Omental fat pad (tissue), 4 donors: ENCODE data around the gene GRIK3. TPM values are rescaled to one million over a fixed set of nuclear protein-coding genes. Genes with fewer than 3 reads are reported as not detected.

Experiments used
- ATAC-seq: fragments of 150-250 bp; one replicate; pipeline ENCODE4 v1.9.1; 2016; ENCODE audit warnings: mild to moderate bottlenecking, moderate library complexity; ENCODE audit not compliant: low FRiP score
- DNase-seq: peaks from one replicate; pipeline ENCODE4 v3.0.0-alpha.2; 2019; ENCODE audit warnings: low spot score
- total RNA-seq, 4 donors: library from RNA; depleted of rRNA; stranded (reverse); fragments of >200 nt; gene quantifications; one replicate each; pipeline ENCODE4 v1.1.0, GENCODE V29; 2016
- TF ChIP-seq, protein P1 (sequence below), 3 donors: fragments of 450-650 bp; IDR thresholded peaks; one replicate each; pipeline ENCODE4 v1.5.1; 2016 to 2017; ENCODE audit warnings: antibody characterized with exemption in 3 of 3, mild to moderate bottlenecking in 3 of 3, moderate library complexity in 2 of 3

The GRIK3 gene
- total RNA-seq, 4 donors from 2014 or later, result 0.09 to 0.79 TPM; not detected in 2

DNA sequence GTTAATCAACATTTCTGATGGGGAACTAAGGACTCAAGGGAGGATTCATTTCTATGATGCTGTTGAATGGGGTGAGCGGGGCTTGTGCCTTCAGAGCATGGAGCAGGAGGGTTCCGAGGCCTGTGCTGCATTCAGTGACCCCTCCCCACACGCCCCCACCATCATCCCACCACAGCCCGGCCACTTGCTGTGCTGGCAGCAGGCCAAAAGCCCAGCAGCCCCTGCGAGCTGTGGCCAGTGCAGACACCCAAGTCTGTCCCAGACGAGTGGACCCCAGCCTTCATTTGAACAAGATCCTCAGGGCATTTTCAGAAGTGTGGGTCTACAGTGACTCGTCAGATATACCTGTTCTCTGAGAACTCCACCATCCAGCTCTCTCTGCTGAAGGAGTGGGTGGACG is 242.0 kb downstream of the GRIK3 start:
- no peak for DNase-seq
- TF ChIP-seq, protein P1, sequence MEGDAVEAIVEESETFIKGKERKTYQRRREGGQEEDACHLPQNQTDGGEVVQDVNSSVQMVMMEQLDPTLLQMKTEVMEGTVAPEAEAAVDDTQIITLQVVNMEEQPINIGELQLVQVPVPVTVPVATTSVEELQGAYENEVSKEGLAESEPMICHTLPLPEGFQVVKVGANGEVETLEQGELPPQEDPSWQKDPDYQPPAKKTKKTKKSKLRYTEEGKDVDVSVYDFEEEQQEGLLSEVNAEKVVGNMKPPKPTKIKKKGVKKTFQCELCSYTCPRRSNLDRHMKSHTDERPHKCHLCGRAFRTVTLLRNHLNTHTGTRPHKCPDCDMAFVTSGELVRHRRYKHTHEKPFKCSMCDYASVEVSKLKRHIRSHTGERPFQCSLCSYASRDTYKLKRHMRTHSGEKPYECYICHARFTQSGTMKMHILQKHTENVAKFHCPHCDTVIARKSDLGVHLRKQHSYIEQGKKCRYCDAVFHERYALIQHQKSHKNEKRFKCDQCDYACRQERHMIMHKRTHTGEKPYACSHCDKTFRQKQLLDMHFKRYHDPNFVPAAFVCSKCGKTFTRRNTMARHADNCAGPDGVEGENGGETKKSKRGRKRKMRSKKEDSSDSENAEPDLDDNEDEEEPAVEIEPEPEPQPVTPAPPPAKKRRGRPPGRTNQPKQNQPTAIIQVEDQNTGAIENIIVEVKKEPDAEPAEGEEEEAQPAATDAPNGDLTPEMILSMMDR (IDR thresholded peaks at IDR 0.05), result no peak
- no peak for ATAC-seq

DNA sequence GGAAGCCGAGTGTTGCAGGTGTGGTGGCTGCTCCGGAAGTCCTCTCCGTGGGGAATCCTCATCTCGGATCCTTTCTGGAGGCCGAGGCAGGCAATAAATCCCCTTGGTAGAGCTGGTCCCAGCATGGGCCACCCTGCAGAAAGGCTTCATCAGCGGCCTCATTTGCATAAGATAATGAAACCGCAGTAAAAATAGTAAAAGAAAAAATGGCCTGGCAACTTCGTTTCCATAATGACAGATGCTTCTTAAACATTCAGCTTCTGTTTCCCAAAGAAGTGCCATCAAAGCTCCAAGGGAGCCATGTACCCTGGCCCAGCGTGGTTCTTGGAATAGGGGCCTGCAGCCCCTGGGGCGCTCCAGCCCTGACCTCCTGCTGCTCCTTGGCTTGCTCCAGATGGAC is 244.1 kb downstream of the GRIK3 start:
- TF ChIP-seq, protein P1 (IDR thresholded peaks at IDR 0.05), result no peak
- ATAC-seq (no peak), DNase-seq (no peak)

DNA sequence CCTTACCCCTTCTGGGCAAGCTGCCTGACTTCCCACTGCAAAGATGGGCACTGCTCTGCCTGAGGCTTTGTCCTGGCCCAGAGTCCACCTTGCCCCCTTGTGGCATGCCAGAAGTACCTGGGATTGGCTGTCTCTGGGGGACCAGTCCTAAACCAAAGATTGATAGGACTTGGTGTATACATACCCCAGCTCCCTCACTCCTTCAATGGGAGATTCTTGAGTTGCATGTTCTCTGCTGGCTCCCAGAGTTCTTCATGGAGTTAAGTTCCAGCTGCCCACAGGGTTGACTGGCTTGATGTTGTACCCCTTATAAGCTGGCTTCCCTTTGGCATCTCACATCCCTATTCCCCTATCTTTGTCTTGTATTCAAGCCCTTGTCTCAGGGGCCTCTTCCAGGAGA is 244.8 kb downstream of the GRIK3 start:
- ATAC-seq, result no peak
- TF ChIP-seq, protein P1 (IDR thresholded peaks at IDR 0.05), result no peak
- DNase-seq, result no peak

DNA sequence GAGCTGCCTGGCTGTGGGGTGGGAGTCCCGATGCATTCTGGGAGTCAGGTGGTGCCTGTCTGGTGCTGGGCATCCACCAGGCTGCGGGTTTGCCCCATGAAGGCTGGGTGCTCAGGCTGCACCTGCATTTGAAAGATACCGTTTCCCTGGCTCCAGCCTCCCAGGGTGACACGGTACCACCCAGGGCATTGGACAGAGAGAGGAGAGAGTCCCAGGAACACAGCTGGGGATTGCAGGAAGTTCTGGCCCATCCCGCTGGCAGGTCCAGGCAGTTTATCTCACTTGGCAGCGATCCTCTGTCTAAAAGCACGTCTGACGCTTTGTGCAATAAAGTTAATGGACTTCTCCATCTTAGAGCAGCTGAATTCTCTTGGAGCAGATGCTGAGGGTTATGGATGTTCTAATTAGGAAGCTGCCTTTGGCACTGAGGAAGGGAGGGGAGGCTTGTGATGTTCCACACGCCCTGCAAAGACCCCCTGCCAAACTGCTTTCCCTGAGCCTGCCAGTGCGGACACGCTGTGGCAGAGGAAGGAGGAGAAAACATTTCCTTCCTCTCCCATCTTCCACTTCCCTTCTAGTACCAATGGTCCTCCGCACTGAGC is 246.9 kb downstream of the GRIK3 start:
- TF ChIP-seq, protein P1 (IDR thresholded peaks at IDR 0.05), result no peak
- ATAC-seq (no peak), DNase-seq (no peak)

DNA sequence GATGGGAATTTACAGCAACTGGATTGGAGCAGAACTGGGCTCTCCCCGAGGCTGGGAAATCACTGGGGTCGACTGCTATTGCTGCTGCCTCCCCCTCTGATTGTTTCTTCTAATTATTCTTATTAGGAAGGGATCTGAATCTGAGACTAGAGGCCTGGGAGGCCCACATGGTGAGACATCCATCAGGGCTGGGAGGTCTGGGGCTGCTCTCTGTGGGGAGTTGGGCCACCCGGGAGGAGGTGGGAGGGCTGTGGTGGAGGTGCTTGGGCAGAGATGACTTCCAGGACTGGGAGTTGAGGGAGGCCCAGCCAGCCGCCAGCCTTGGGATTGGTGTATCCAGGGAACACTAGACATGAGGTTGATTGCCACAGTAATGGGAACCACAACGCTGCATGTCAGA is 247.9 kb downstream of the GRIK3 start:
- ATAC-seq, result no peak
- TF ChIP-seq, protein P1 (IDR thresholded peaks at IDR 0.05), result no peak
- DNase-seq, result no peak

DNA sequence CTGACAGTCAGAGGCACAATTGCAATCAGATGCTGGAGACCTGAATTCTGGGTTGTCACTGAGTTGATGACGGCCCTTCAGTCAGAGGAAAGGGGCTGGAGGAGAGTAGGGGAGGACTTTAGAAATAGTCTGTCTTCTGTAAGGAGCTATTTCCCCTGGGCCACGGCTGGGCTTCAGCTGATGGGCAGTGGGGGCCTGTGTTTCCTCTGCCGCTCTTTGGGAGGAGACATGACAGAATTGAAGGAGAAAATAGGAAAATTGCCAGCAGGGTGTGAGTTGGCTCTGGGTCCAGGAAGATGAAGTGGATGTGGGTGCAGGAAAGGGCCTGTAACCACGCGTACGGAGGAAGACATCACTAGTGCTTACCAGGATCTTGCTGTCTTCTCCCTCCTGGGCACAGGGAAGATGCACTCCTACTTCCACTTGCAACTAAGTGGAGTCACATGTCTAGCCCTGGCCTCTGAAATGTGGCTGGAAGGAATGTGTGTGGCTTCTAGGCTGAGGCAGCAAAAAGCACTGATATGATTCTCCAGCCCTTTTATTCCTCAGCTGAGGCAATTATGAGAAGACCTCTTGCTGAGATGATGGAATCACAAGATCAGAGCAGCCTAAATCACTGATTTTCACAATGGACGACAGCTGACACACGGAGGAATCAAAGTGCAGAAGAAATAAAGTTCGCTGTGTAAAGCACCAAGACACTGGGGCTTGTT is 250.0 kb downstream of the GRIK3 start:
- ATAC-seq, result no peak

More for the DNA sequence above, 250.0 kb downstream of the GRIK3 start:
- TF ChIP-seq, protein P1 (IDR thresholded peaks at IDR 0.05), result no peak
- DNase-seq, result no peak
